Measurements from ENCODE around the gene SLC45A2.
"Not testable (repeated sequence)": the region's sequence is repeated elsewhere in the genome, so short reads cannot be mapped to it uniquely, and the experiment has no call there.

The SLC45A2 gene

DNA sequence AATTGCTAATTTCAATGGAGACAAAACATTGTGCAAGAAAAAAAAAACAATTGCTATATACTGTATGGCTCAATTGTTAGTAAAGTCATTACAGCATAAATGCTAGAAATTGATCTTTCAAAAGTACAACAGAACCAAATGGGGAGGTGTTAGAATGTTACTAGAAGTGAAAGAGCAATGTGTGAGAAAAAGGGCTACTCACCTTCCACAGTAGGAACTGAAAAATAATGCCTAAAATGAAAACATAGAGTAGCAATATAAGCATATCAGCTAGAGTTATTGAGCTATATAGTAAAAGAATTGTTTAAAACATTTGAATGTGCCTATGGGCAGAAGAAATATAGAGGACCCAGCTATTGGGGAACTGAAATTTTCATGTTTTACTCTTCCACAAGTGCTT lies 59.2 kb downstream of the SLC45A2 start:
- TF ChIP-seq, protein P1, sequence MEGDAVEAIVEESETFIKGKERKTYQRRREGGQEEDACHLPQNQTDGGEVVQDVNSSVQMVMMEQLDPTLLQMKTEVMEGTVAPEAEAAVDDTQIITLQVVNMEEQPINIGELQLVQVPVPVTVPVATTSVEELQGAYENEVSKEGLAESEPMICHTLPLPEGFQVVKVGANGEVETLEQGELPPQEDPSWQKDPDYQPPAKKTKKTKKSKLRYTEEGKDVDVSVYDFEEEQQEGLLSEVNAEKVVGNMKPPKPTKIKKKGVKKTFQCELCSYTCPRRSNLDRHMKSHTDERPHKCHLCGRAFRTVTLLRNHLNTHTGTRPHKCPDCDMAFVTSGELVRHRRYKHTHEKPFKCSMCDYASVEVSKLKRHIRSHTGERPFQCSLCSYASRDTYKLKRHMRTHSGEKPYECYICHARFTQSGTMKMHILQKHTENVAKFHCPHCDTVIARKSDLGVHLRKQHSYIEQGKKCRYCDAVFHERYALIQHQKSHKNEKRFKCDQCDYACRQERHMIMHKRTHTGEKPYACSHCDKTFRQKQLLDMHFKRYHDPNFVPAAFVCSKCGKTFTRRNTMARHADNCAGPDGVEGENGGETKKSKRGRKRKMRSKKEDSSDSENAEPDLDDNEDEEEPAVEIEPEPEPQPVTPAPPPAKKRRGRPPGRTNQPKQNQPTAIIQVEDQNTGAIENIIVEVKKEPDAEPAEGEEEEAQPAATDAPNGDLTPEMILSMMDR (conservative IDR thresholded peaks at IDR 0.05; ENCODE audit: control insufficient read depth, insufficient read depth, low read depth, low read length) = no peak
- no peak for DNase-seq (ENCODE audit: low read depth)

DNA sequence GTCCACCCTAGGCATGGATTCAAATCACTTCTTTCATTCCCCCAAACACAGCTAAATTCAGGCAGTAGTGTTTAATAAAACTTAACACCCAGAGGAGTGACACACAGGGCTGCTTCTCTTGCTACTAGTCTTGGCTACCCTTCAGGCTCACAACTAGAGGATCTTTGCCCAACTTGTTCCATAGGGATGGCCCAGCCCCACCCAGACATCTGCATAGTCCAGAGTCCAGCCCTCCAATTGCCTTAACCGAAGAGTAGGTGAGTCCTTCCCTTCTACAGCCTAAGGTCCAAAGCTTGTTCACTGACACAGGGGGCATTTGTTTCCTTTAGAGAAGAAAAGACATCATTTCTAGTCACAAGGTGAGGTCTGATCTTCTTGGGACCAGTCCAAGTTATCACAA lies 63.5 kb downstream of the SLC45A2 start:
- TF ChIP-seq, protein P1 (conservative IDR thresholded peaks at IDR 0.05; ENCODE audit: control insufficient read depth, insufficient read depth, low read depth, low read length) = no peak
- DNase-seq (ENCODE audit: low read depth) = no peak
- no peak overlapping the region for H3K4me3 ChIP-seq (ENCODE audit: control insufficient read depth, low read depth, low read length)

More for the DNA sequence above, 59.2 kb downstream of the SLC45A2 start:
- H3K4me3 ChIP-seq (ENCODE audit: control insufficient read depth, low read depth, low read length) = no peak overlapping the region

DNA sequence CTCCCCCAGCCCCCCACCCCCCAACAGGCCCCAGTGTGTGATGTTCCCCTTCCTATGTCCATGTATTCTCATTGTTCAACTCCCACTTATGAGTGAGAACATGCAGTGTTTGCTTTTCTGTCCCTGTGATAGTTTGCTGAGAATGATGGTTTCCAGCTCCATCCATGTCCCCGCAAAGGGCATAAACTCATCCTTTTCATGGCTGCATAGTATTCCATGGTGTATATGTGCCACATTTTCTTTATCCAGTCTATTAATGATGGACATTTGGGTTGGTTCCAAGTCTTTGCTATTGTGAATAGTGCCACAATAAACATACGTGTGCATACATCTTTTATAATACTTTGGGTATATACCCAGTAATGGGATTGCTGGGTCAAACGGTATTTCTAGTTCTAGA lies 69.6 kb downstream of the SLC45A2 start:
- not testable (repeated sequence) for H3K4me3 ChIP-seq (ENCODE audit: control insufficient read depth, low read depth, low read length); DNase-seq (ENCODE audit: low read depth)

DNA sequence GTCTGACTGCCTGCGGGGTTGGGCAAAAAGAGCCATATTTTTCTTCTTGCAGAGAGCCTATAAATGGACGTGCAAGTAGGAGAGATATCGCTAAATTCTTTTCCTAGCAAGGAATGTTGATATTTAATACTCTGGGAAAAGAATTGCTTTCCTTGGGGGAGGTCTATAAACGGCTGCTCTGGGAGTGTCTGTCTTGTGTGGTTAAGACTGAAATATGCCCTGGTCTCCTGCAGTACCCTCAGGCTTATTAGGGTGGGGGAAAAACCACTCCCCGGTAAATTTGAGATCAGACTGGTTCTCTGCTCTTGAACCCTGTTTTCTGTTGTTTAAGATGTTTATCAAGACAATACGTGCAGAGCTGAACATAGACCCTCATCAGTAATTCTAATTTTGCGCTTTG lies 78.2 kb downstream of the SLC45A2 start:
- not testable (repeated sequence) for H3K4me3 ChIP-seq (ENCODE audit: control insufficient read depth, low read depth, low read length); DNase-seq (ENCODE audit: low read depth)

DNA sequence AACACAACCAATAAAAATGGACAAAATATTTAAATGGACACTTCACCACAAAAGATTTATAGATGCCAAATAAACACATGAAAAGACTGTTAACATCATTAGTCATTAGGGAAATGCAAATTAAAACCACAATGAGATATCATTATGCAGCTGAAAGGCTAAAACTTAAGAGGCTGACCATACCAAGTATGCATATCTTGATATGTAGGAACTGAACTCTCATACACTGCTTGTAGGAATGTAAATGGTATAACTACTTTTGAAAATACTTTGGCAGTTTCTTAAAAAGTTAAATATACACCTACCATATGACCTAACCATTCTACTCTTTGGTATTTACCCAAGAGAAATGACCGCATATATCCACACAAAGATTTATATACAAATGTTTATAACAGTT lies 79.1 kb downstream of the SLC45A2 start:
- TF ChIP-seq, protein P1 (conservative IDR thresholded peaks at IDR 0.05; ENCODE audit: control insufficient read depth, insufficient read depth, low read depth, low read length) = no peak
- no peak for DNase-seq (ENCODE audit: low read depth)

DNA sequence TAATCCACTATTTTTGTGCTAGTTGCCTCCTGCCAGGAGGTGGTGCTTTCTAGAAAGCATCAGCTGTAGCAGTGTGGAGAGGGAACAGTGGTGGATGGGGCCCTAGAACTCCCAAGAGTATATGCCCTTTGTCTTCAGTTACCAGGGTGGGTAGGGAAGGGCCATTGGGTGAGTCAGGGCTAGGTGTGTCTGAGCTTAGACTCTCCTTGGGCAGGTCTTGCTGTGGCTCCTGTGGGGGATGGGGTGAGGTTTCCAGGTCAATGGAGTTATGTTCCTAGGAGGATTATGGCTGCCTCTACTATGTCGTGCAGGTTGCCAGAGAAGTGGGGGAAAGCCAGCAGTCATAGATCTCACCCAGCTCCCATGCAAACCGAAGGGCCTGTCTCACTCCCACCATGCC lies 81.4 kb downstream of the SLC45A2 start:
- TF ChIP-seq, protein P1 (conservative IDR thresholded peaks at IDR 0.05; ENCODE audit: control insufficient read depth, insufficient read depth, low read depth, low read length) = no peak
- DNase-seq (ENCODE audit: low read depth) = no peak
- H3K4me3 ChIP-seq (ENCODE audit: control insufficient read depth, low read depth, low read length) = no peak overlapping the region

More for the DNA sequence above, 79.1 kb downstream of the SLC45A2 start:
- H3K4me3 ChIP-seq (ENCODE audit: control insufficient read depth, low read depth, low read length) = no peak overlapping the region

DNA sequence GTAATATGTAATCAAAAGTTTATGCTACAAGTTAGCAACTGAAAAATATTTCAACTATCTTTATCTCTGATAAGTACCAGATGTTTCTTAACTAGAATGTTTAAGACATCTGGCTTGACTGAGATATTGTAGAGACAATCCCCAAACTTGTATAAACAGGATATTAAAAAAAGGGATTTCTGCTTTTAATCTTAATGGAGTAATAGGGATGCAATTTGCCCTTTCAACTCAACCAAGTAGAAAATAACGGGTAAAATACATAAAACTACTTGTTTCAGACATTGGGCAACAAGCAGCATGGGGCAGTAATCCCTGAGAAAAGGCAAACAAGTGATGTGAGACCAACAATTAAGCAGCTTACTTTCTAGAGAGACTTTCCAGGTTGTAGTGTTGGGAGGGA lies 83.3 kb downstream of the SLC45A2 start:
- H3K4me3 ChIP-seq (ENCODE audit: control insufficient read depth, low read depth, low read length) = no peak overlapping the region
- DNase-seq (ENCODE audit: low read depth) = peak; percentile 35
- TF ChIP-seq, protein P1 (conservative IDR thresholded peaks at IDR 0.05; ENCODE audit: control insufficient read depth, insufficient read depth, low read depth, low read length) = no peak
